Mucosa of rectum (tissue), 2 donors: Measurements from ENCODE around the gene PSMA6.

Experiments
- H3K27ac ChIP-seq, 2 donors: one replicate each; pipeline ENCODE4 v1.7.0; 2013; ENCODE audit warnings: inconsistent platforms in 2 of 2, low read depth in 2 of 2, low read length in 2 of 2
- H3K27me3 ChIP-seq, 2 donors: one replicate each; pipeline ENCODE4 v1.7.0; 2013; ENCODE audit warnings: low read length in 2 of 2; ENCODE audit not compliant: control insufficient read depth in 2 of 2, insufficient read depth in 2 of 2
- H3K36me3 ChIP-seq, 2 donors: one replicate each; pipeline ENCODE4 v1.7.0; 2013; ENCODE audit warnings: low read length in 2 of 2; ENCODE audit not compliant: control insufficient read depth in 2 of 2, insufficient read depth in 2 of 2
- H3K4me1 ChIP-seq, 2 donors: one replicate each; pipeline ENCODE4 v1.7.0; 2013; ENCODE audit warnings: low read length in 2 of 2, mild to moderate bottlenecking in 1 of 2; ENCODE audit not compliant: control insufficient read depth in 2 of 2, insufficient read depth in 2 of 2
- H3K4me3 ChIP-seq, 2 donors: one replicate each; pipeline ENCODE4 v1.7.0; 2013; ENCODE audit warnings: low read length in 2 of 2
- H3K9ac ChIP-seq, 2 donors: one replicate each; pipeline ENCODE4 v1.7.0; 2013; ENCODE audit warnings: low read length in 2 of 2, low read depth in 1 of 2, mild to moderate bottlenecking in 1 of 2
- H3K9me3 ChIP-seq, 2 donors: one replicate each; pipeline ENCODE4 v1.7.0; 2013; ENCODE audit warnings: low read length in 2 of 2; ENCODE audit not compliant: control insufficient read depth in 2 of 2
- donor health status: healthy.
- donor health status: Normal muscosa, but diverticular disease.

PSMA6 gene

DNA sequence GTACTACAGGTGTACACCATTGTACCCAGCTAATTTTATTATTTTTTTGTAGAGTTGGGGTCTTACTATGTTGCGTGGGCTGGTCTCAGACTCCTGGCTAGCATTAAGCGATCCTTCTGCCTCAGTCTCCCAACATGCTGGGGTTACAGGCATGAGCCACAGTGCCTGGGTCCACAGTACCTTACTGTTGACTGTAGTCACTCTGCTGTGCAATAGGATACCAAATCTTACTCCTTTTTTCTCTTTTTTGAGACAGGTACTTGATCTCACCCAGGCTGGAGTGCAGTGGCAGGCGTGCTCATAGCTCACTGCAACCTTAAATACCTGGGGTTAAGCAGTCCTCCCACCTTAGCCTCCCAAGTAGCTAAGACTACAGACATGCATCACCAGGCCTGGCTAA is 25.6 kb downstream of the PSMA6 start:
- peaks cover 35 to 42% of the 10 kb centered on the region in 2 donors for H3K36me3 ChIP-seq
- no peaks in the 10 kb centered on the region for H3K27me3 ChIP-seq
- H3K9ac ChIP-seq = no peak overlapping the region
- no peaks in the 10 kb centered on the region for H3K4me1 ChIP-seq
- no peaks in the 10 kb centered on the region for H3K9me3 ChIP-seq
- H3K27ac ChIP-seq = no peak overlapping the region
- no peak overlapping the region for H3K4me3 ChIP-seq

- H3K27ac ChIP-seq = no peak overlapping the region
- peaks cover 26 to 30% of the 10 kb centered on the region in 2 donors for H3K36me3 ChIP-seq
- H3K9me3 ChIP-seq = no peaks in the 10 kb centered on the region
- no peaks in the 10 kb centered on the region for H3K27me3 ChIP-seq
- H3K4me3 ChIP-seq = no peak overlapping the region
- no peak overlapping the region for H3K9ac ChIP-seq
- no peaks in the 10 kb centered on the region for H3K4me1 ChIP-seq
Observed at GRCh38 chr14:35319509-35319908, 27.3 kb downstream of the PSMA6 start.

DNA sequence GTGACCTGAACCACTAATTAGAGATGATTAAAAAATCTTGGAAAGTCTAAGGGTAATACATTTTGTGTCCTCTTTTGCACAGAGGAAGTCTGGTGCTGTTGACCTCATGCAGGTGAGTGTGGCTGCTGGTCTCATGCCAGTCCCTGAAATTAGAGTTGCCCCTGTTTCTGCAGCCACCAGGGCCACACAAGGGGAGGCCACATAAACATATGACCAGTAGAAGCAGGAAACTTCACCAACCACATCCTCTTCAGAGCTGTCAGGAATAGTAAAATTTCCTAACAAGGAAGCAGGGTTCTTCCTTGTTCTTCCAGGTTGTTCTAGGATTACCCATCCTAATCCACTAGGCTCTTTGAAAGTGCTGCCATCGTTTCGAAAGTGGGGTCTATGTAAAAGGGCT is 28.3 kb downstream of the PSMA6 start:
- no peaks in the 10 kb centered on the region for H3K9me3 ChIP-seq
- no peak overlapping the region for H3K9ac ChIP-seq
- H3K36me3 ChIP-seq = peaks cover 18 to 22% of the 10 kb centered on the region in 2 donors
- H3K27ac ChIP-seq = no peak overlapping the region
- no peaks in the 10 kb centered on the region for H3K4me1 ChIP-seq
- H3K4me3 ChIP-seq = no peak overlapping the region
- H3K27me3 ChIP-seq = no peaks in the 10 kb centered on the region

- Histone ChIP-seq H3K4me3 (no peak overlapping the region), H3K9me3 (no peaks in the 10 kb centered on the region), H3K27me3 (no peaks in the 10 kb centered on the region), H3K9ac (no peak overlapping the region), H3K36me3 (no peaks in the 10 kb centered on the region), H3K4me1 (no peaks in the 10 kb centered on the region), H3K27ac (no peak overlapping the region)
Observed at GRCh38 chr14:35326375-35326774, 34.2 kb downstream of the PSMA6 start.

- H3K9me3 ChIP-seq = no peaks in the 10 kb centered on the region
- H3K27me3 ChIP-seq = no peaks in the 10 kb centered on the region
- H3K4me3 ChIP-seq = no peak overlapping the region
- H3K9ac ChIP-seq = peak overlapping the region; percentile 24 to 70
- no peaks in the 10 kb centered on the region for H3K36me3 ChIP-seq
- peaks cover 46 to 52% of the 10 kb centered on the region in 2 donors for H3K4me1 ChIP-seq
- H3K27ac ChIP-seq = peak overlapping the region; percentile 85 to 89
Observed at GRCh38 chr14:35331605-35332516, 39.7 kb downstream of the PSMA6 start.

DNA sequence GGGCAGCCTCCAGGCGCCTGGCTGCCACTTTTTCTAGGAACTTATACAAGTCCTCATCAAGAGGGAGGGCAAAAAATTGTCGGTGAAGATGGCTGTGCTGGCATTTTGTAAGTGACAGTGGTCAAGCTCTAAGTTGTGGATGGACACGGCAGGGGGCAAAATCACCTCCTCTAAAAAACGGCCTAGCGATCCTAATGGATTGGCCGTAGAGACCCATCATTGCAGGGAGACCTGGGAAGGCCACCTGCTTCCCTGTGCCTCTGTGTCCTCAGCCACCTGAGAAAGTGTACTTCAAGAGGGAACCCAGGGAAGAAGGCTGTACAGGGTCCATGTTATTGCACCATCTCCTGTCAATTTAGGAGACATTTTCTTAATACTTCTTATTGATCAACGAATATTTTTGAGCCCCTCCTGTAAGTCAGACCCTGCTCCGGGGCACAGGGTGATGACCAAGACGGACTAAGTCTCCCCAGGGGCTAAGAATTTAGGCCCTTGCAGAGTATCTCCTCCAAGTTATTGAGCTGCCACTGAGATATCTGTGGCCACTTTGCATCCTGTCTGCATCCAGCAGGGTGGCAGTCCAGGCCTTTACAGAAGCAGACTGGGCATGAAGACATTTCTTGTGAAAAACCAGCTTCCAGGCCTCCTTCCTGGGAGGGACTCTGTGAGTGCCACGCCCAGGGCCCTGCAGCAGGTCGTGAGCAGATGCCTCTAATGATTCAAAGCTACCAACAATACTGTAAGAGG is 40.5 kb downstream of the PSMA6 start:
- peaks cover 54 to 61% of the 10 kb centered on the region in 2 donors for H3K4me1 ChIP-seq
- H3K36me3 ChIP-seq = no peaks in the 10 kb centered on the region
- H3K9me3 ChIP-seq = no peaks in the 10 kb centered on the region
- peak overlapping the region; percentile 24 to 70 for H3K9ac ChIP-seq
- H3K27ac ChIP-seq = peak overlapping the region; percentile 85 to 89
- no peak overlapping the region for H3K4me3 ChIP-seq
- no peaks in the 10 kb centered on the region for H3K27me3 ChIP-seq

DNA sequence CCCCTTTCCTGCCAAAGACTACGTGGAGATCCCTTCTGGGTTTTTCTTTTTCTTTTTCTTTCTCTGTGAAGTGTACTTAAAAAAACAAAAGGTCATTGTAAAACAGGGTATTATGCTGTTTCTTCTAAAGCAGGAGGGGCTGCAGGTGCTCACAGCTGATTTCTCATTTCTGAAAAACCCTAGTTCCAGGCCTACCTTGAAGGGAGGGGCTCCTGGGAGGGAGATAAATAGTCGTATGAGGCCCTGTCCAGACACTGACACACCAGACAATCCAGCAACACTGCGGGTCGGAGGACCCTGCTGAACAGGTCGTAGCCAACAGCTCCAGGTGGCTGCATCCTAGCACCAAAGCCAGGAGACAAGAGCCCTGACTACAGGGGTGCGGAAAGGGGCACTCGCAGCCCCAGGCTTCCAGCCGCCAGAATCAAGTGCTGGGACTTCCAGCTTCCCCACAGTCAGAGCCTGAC is 41.1 kb downstream of the PSMA6 start:
- Histone ChIP-seq H3K27me3 (no peaks in the 10 kb centered on the region), H3K9me3 (no peaks in the 10 kb centered on the region), H3K27ac (peak overlapping the region; percentile 85 to 89), H3K36me3 (no peaks in the 10 kb centered on the region), H3K9ac (peak overlapping the region; percentile 63 to 70), H3K4me1 (peaks cover 58 to 67% of the 10 kb centered on the region in 2 donors), H3K4me3 (no peak overlapping the region)

DNA sequence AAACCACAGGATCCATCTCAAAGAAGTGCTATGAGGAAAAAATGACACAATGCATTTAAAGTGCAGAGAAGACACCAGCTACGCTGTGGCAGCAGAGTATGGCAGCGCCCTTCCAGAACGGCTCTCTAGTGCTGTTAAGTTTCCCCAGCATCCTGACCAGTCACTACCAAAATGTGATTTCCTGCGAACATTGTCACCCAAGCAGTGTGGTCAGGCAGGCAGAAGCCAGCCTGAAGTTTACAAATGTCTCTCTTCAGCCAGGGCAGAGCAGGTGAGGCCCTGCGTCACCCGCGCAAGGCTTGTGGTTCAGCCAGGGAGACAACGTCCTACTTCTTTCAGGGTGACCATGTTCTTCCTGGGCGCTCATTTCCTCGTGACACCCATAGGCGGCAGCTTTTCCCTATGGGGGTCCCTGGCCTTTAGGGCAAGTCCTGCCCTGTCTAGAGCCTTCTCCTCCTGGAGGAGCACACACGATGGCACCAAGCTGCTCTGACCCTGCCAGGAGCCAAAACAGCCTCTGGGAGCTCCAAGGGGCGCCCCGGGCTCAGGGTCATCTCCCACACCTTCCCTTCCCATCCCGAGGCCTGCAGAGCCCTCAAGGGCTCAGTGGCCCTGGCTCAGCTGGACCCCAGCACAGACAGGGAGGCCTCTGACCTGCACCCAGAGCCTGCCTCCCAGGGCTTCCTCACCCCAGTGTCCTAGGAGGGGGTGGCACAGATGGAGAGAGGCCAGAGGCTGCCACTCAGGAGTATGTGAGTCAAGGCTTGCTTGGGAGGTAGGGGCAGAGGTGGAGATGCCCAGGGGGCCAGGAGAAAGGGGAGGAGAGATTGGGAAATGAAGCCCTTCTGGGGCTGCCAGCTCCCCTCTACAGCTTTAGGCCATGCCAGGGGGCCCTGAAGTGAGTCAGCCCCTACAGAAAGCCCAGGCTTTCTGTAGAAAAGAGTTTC is 41.9 kb downstream of the PSMA6 start:
- H3K27ac ChIP-seq = peak overlapping the region; percentile 85 to 89
- peaks cover 60 to 67% of the 10 kb centered on the region in 2 donors for H3K4me1 ChIP-seq
- no peaks in the 10 kb centered on the region for H3K36me3 ChIP-seq

GRCh38 chr14:35335388-35336092 is 43.4 kb downstream of the PSMA6 start:
- Histone ChIP-seq H3K9me3 (no peaks in the 10 kb centered on the region), H3K36me3 (no peaks in the 10 kb centered on the region), H3K4me1 (peaks cover 72 to 77% of the 10 kb centered on the region in 2 donors), H3K4me3 (peak overlapping the region; percentile 33 to 65), H3K27ac (peak overlapping the region; percentile 90 to 95), H3K27me3 (no peaks in the 10 kb centered on the region), H3K9ac (peak overlapping the region; percentile 54 to 79)

More for the DNA sequence above, 41.9 kb downstream of the PSMA6 start:
- no peaks in the 10 kb centered on the region for H3K9me3 ChIP-seq
- H3K27me3 ChIP-seq = no peaks in the 10 kb centered on the region
- H3K4me3 ChIP-seq = no peak overlapping the region
- H3K9ac ChIP-seq = peak overlapping the region; percentile 63 to 70
